PC-9 (cell line): ENCODE data around the gene SEPTIN6.

ENCODE experiments used
- EZH2 ChIP-seq: fragments of 200-600 bp; sonication (generic); IDR thresholded peaks from 2 replicates; pipeline ENCODE4 v1.8.0; 2017; ENCODE audit warnings: antibody characterized with exemption, low read depth
- TF ChIP-seq, protein P1 (sequence below): fragments of 200-600 bp; sonication (generic); conservative IDR thresholded peaks from 2 replicates; pipeline ENCODE4 v1.6.1; 2017; ENCODE audit warnings: mixed run types, antibody characterized with exemption, mild to moderate bottlenecking, moderate library complexity

DNA sequence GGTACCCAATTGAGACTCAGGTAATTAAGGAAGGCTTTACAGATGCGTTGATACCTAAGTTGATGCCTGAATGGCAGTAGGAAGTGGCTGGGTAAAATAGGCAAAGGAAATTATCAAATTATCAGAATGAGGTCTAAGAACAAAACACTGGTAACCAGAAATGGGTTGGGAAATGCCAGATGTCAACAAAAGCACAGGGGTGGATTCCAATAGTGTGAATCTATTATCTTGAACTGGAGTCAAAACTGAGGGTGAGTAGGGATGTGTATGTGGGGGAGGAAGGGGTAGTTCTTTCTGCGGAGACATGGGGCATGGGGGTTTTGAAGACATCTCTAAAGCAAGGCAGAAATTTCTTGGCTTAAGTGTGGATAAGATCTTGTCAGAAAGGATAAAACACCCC, 16.0 kb upstream of the SEPTIN6 start:
- no peak for TF ChIP-seq EZH2
- TF ChIP-seq, protein P1, sequence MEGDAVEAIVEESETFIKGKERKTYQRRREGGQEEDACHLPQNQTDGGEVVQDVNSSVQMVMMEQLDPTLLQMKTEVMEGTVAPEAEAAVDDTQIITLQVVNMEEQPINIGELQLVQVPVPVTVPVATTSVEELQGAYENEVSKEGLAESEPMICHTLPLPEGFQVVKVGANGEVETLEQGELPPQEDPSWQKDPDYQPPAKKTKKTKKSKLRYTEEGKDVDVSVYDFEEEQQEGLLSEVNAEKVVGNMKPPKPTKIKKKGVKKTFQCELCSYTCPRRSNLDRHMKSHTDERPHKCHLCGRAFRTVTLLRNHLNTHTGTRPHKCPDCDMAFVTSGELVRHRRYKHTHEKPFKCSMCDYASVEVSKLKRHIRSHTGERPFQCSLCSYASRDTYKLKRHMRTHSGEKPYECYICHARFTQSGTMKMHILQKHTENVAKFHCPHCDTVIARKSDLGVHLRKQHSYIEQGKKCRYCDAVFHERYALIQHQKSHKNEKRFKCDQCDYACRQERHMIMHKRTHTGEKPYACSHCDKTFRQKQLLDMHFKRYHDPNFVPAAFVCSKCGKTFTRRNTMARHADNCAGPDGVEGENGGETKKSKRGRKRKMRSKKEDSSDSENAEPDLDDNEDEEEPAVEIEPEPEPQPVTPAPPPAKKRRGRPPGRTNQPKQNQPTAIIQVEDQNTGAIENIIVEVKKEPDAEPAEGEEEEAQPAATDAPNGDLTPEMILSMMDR = no peak
